Trophoblast cell (in vitro differentiated cells and primary cell): ENCODE measurements around the gene NIN.

Experiments used
- DNase-seq, 2 donors: peaks; one replicate each; pipeline ENCODE4 v3.0.0-alpha.2; 2016
- H2AFZ ChIP-seq: 2 replicates; pipeline ENCODE4 v1.6.1; 2013; ENCODE audit warnings: low read length, moderate library complexity, mild to moderate bottlenecking; ENCODE audit not compliant: insufficient read depth, poor library complexity
- H2AK5ac ChIP-seq: 2 replicates; pipeline ENCODE4 v1.6.1; 2013; ENCODE audit warnings: mild to moderate bottlenecking, low read length
- H2BK120ac ChIP-seq: 2 replicates; pipeline ENCODE4 v1.6.1; 2013; ENCODE audit warnings: low read length, mild to moderate bottlenecking, moderate library complexity; ENCODE audit not compliant: insufficient read depth, poor library complexity
- H2BK12ac ChIP-seq: 2 replicates; pipeline ENCODE4 v1.6.1; 2013; ENCODE audit warnings: mild to moderate bottlenecking, low read length, moderate library complexity
- H2BK5ac ChIP-seq: 2 replicates; pipeline ENCODE4 v1.6.1; 2013; ENCODE audit warnings: low read length, low read depth, moderate library complexity, mild to moderate bottlenecking; ENCODE audit not compliant: poor library complexity
- H3K14ac ChIP-seq: 2 replicates; pipeline ENCODE4 v1.6.1; 2013; ENCODE audit warnings: mild to moderate bottlenecking, low read length
- H3K18ac ChIP-seq: 2 replicates; pipeline ENCODE4 v1.6.1; 2013; ENCODE audit warnings: mild to moderate bottlenecking, low read length
- H3K23ac ChIP-seq: 2 replicates; pipeline ENCODE4 v1.6.1; 2013; ENCODE audit warnings: low read length
- H3K27ac ChIP-seq: 2 replicates; pipeline ENCODE4 v1.5.1; 2013; ENCODE audit warnings: low read depth, mild to moderate bottlenecking, inconsistent platforms, low read length, moderate library complexity
- H3K27me3 ChIP-seq: 2 replicates; pipeline ENCODE4 v1.6.1; 2013; ENCODE audit warnings: inconsistent platforms, mild to moderate bottlenecking, low read length, moderate library complexity; ENCODE audit not compliant: insufficient read depth
- H3K36me3 ChIP-seq, 2 experiments: 1 replicate in 1 of 2; 2 replicates in 1 of 2; pipeline ENCODE4 v1.6.1; 2013; ENCODE audit warnings: low read length in 2 of 2, mild to moderate bottlenecking in 2 of 2, moderate library complexity in 1 of 2; ENCODE audit not compliant: insufficient read depth in 2 of 2, control insufficient read depth in 1 of 2
- H3K4ac ChIP-seq: 2 replicates; pipeline ENCODE4 v1.6.1; 2013; ENCODE audit warnings: low read depth, mild to moderate bottlenecking, low read length, moderate library complexity
- H3K4me1 ChIP-seq, 2 experiments: 1 replicate in 1 of 2; 2 replicates in 1 of 2; pipeline ENCODE4 v1.6.1; 2013; ENCODE audit warnings: low read length in 2 of 2, mild to moderate bottlenecking in 2 of 2, moderate library complexity in 1 of 2; ENCODE audit not compliant: insufficient read depth in 2 of 2, control insufficient read depth in 1 of 2
- H3K4me2 ChIP-seq: 2 replicates; pipeline ENCODE4 v1.6.1; 2013; ENCODE audit warnings: inconsistent platforms, mild to moderate bottlenecking, low read length, moderate library complexity
- H3K4me3 ChIP-seq: 2 replicates; pipeline ENCODE4 v1.5.1; 2013; ENCODE audit warnings: mild to moderate bottlenecking, low read depth, low read length, inconsistent platforms
- H3K79me1 ChIP-seq: one replicate; pipeline ENCODE4 v1.6.1; 2013; ENCODE audit warnings: low read length
- H3K79me2 ChIP-seq: 2 replicates; pipeline ENCODE4 v1.6.1; 2013; ENCODE audit warnings: low read length, mild to moderate bottlenecking; ENCODE audit not compliant: control insufficient read depth, insufficient read depth, poor library complexity
- H3K9ac ChIP-seq: 2 replicates; pipeline ENCODE4 v1.6.1; 2013; ENCODE audit warnings: mild to moderate bottlenecking, low read length
- H3K9me3 ChIP-seq: 2 replicates; pipeline ENCODE4 v1.6.1; 2013; ENCODE audit warnings: low read depth, mild to moderate bottlenecking, control low read depth, inconsistent platforms, low read length; ENCODE audit not compliant: insufficient read depth
- H4K12ac ChIP-seq: 2 replicates; pipeline ENCODE4 v1.6.1; 2013; ENCODE audit warnings: low read depth, mild to moderate bottlenecking, low read length, moderate library complexity
- H4K8ac ChIP-seq: 2 replicates; pipeline ENCODE4 v1.6.1; 2013; ENCODE audit warnings: low read depth, mild to moderate bottlenecking, low read length, moderate library complexity
- H4K91ac ChIP-seq: one replicate; pipeline ENCODE4 v1.6.1; 2013; ENCODE audit warnings: low read depth, mild to moderate bottlenecking, low read length, moderate library complexity
- whole genome bisulfite sequencing: extraction: QIAGEN DNeasy Blood & Tissue Kit; methylation state at CpG from one replicate; pipeline ENCODE4 v1.1.7; 2013; ENCODE audit warnings: missing lambda C conversion rate; ENCODE audit not compliant: insufficient read length, insufficient coverage; ENCODE audit errors: extremely low coverage; 5-methylcytosine and 5-hydroxymethylcytosine counted together

Gene NIN

DNA sequence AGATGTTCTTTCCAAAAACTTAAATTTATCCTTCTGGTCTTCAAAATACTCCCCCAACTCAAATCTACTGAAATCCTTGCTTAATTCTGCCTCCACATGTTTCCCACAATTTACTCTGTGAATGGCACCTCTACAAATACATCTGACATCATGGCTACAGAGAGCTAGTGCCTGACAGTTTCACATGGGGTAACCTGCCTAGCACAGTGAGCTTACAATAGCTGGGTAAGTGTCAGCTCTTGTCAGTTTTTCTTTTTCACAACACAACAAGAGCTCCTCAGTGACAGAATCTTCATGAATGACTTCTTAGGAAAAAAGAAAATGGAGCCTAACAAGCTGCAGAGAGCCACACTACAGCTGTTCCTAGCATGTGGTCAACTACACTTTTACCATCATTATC lies 54.4 kb downstream of the NIN start:
- H4K91ac ChIP-seq = no peak overlapping the region
- H2BK5ac ChIP-seq = no peak overlapping the region
- H3K27me3 ChIP-seq = no peaks in the 10 kb centered on the region
- H3K79me1 ChIP-seq = peaks cover 1% of the 10 kb centered on the region
- no peaks in the 10 kb centered on the region for H3K79me2 ChIP-seq
- H3K4me1 ChIP-seq = peaks cover 0 to 3% of the 10 kb centered on the region in 2 experiments
- no peak overlapping the region for H3K14ac ChIP-seq
- H3K4me3 ChIP-seq = no peak overlapping the region
- H4K12ac ChIP-seq = no peak overlapping the region
- no peak overlapping the region for H3K4ac ChIP-seq
- no peak overlapping the region for H2BK12ac ChIP-seq
- H2BK120ac ChIP-seq = no peak overlapping the region
- peak overlapping the region; percentile 58 for H3K23ac ChIP-seq
- no peak overlapping the region for H2AFZ ChIP-seq
- DNase-seq = no peak
- no peak overlapping the region for H3K9ac ChIP-seq
- H3K9me3 ChIP-seq = peaks cover 2% of the 10 kb centered on the region
- H3K27ac ChIP-seq = no peak overlapping the region
- H3K4me2 ChIP-seq = no peak overlapping the region
- no peaks in the 10 kb centered on the region for H3K36me3 ChIP-seq
- H2AK5ac ChIP-seq = no peak overlapping the region
- H3K18ac ChIP-seq = no peak overlapping the region
- no peak overlapping the region for H4K8ac ChIP-seq

- no CpG with 5 or more reads among the region's 2 CpGs for WGBS
- Histone ChIP-seq H2BK12ac (no peak overlapping the region), H4K12ac (no peak overlapping the region), H3K4me3 (no peak overlapping the region), H2BK5ac (no peak overlapping the region), H3K23ac (no peak overlapping the region), H3K9me3 (peaks cover 2% of the 10 kb centered on the region), H3K27ac (no peak overlapping the region), H3K36me3 (peaks cover 2 to 6% of the 10 kb centered on the region in 2 experiments), H2AFZ (peak overlapping the region; percentile 66), H4K8ac (no peak overlapping the region), H3K14ac (no peak overlapping the region), H3K4me2 (no peak overlapping the region), H3K27me3 (no peaks in the 10 kb centered on the region), H3K79me2 (no peaks in the 10 kb centered on the region), H4K91ac (no peak overlapping the region), H3K4ac (no peak overlapping the region), H3K9ac (no peak overlapping the region), H3K79me1 (peaks cover 1% of the 10 kb centered on the region), H2AK5ac (no peak overlapping the region), H3K18ac (no peak overlapping the region), H2BK120ac (no peak overlapping the region), H3K4me1 (peaks cover 0 to 3% of the 10 kb centered on the region in 2 experiments)
- peak; percentile 12 to 69 for DNase-seq
Measured at GRCh38 chr14:50775357-50775756, 55.6 kb downstream of the NIN start.

GRCh38 chr14:50774542-50775267 lies 56.3 kb downstream of the NIN start:
- peaks cover 1% of the 10 kb centered on the region for H3K79me1 ChIP-seq
- WGBS = no CpG with 5 or more reads among the region's 8 CpGs
- peaks cover 2% of the 10 kb centered on the region for H3K9me3 ChIP-seq

GRCh38 chr14:50773632-50774541 lies 57.1 kb downstream of the NIN start:
- Histone ChIP-seq H3K27ac (no peak overlapping the region), H3K4me2 (no peak overlapping the region), H2AFZ (no peak overlapping the region), H4K91ac (no peak overlapping the region), H3K36me3 (peaks cover 11 to 16% of the 10 kb centered on the region in 2 experiments), H3K9ac (no peak overlapping the region), H3K14ac (no peak overlapping the region), H3K18ac (no peak overlapping the region), H3K79me2 (no peaks in the 10 kb centered on the region), H2BK5ac (no peak overlapping the region), H3K4ac (no peak overlapping the region), H3K27me3 (no peaks in the 10 kb centered on the region), H3K23ac (no peak overlapping the region), H3K79me1 (peaks cover 1% of the 10 kb centered on the region), H2BK12ac (no peak overlapping the region), H3K4me1 (peaks cover 0 to 3% of the 10 kb centered on the region in 2 experiments), H3K9me3 (peaks cover 2% of the 10 kb centered on the region), H2BK120ac (no peak overlapping the region), H3K4me3 (no peak overlapping the region), H2AK5ac (no peak overlapping the region), H4K12ac (no peak overlapping the region), H4K8ac (no peak overlapping the region)
- no CpG with 5 or more reads among the region's 7 CpGs for WGBS
- peak; percentile 7 to 45 for DNase-seq

More at GRCh38 chr14:50774542-50775267, 56.3 kb downstream of the NIN start:
- Histone ChIP-seq H3K4me2 (no peak overlapping the region), H3K4me3 (no peak overlapping the region), H4K91ac (no peak overlapping the region), H3K4ac (no peak overlapping the region), H2BK120ac (no peak overlapping the region), H2BK12ac (no peak overlapping the region), H3K4me1 (peaks cover 0 to 3% of the 10 kb centered on the region in 2 experiments), H3K14ac (no peak overlapping the region), H3K9ac (no peak overlapping the region), H3K18ac (no peak overlapping the region), H3K27me3 (no peaks in the 10 kb centered on the region), H2BK5ac (no peak overlapping the region), H2AK5ac (no peak overlapping the region), H3K36me3 (peaks cover 6 to 12% of the 10 kb centered on the region in 2 experiments), H4K8ac (no peak overlapping the region), H3K23ac (no peak overlapping the region), H4K12ac (no peak overlapping the region), H3K27ac (no peak overlapping the region), H3K79me2 (no peaks in the 10 kb centered on the region), H2AFZ (peak overlapping the region; percentile 66)
- DNase-seq = no peak
